ENCODE data around the gene UBE2D4. TPM values are rescaled to one million over a fixed set of nuclear protein-coding genes. Genes with fewer than 3 reads are reported as not detected.
"Not testable (repeated sequence)": the region's sequence is repeated elsewhere in the genome, so short reads cannot be mapped to it uniquely, and the experiment has no call there.

UBE2D4 gene
- total RNA-seq, 4 donors from 2014 or later, result 13.3 to 55.7 (median 15.5) TPM

GRCh38 chr7:43891069-43891955 lies 34.9 kb upstream of the UBE2D4 start:
- H3K27ac ChIP-seq, result no peak overlapping the region
- 75 to 87% methylated on average over 7 to 12 of the region's 12 CpGs for WGBS, 2 donors (ENCODE audit: low coverage in 1 of 2)
- in situ Hi-C loops (cut with MboI; ENCODE audit: low pct_ligation_motif_present in 1 of 4, low pct_unique_long_range_greater_than_20kb in 1 of 4, low sequenced_read_pairs in 3 of 4) (no loop called here), intact Hi-C loops (cut with DNase I; ENCODE audit: low total_unique reads) (no loop called here)
- no peak overlapping the region for H3K4me3 ChIP-seq
- H3K4me1 ChIP-seq, result peaks cover 0 to 25% (median 0%) of the 10 kb centered on the region in 4 donors
- no peak for TF ChIP-seq POLR2A (IDR thresholded peaks at IDR 0.05)
- no peak for TF ChIP-seq EP300 (IDR thresholded peaks at IDR 0.05; ENCODE audit: low read depth)
- no peak for TF ChIP-seq POLR2AphosphoS5 (IDR thresholded peaks at IDR 0.05)
- TF ChIP-seq CTCF (IDR thresholded peaks at IDR 0.05), result no peak
- H3K9me3 ChIP-seq, result no peaks in the 10 kb centered on the region
- no peaks in the 10 kb centered on the region for H3K27me3 ChIP-seq
- no peaks in the 10 kb centered on the region for H3K36me3 ChIP-seq
- no peak for DNase-seq

GRCh38 chr7:43895847-43896415 lies 30.3 kb upstream of the UBE2D4 start:
- Histone ChIP-seq H3K9me3 (no peaks in the 10 kb centered on the region), H3K36me3 (no peaks in the 10 kb centered on the region), H3K4me3 (no peak overlapping the region), H3K4me1 (peaks cover 0 to 11% (median 0%) of the 10 kb centered on the region in 4 donors), H3K27ac (no peak overlapping the region), H3K27me3 (no peaks in the 10 kb centered on the region)
- 87% methylated on average over 5 to 8 of the region's 8 CpGs for WGBS, 2 donors (ENCODE audit: low coverage in 1 of 2)
- intact Hi-C loops (cut with DNase I; ENCODE audit: low total_unique reads) (no loop called here), in situ Hi-C loops (cut with MboI; ENCODE audit: low pct_ligation_motif_present in 1 of 4, low pct_unique_long_range_greater_than_20kb in 1 of 4, low sequenced_read_pairs in 3 of 4) (no loop called here)
- TF ChIP-seq POLR2A (IDR thresholded peaks at IDR 0.05) (no peak), CTCF (IDR thresholded peaks at IDR 0.05) (no peak), EP300 (IDR thresholded peaks at IDR 0.05; ENCODE audit: low read depth) (no peak), POLR2AphosphoS5 (IDR thresholded peaks at IDR 0.05) (no peak)
- no peak for DNase-seq

GRCh38 chr7:43898571-43898970 lies 27.7 kb upstream of the UBE2D4 start:
- H3K4me1 ChIP-seq; H3K36me3 ChIP-seq; H3K9me3 ChIP-seq; intact Hi-C loops (cut with DNase I; ENCODE audit: low total_unique reads); H3K4me3 ChIP-seq; H3K27ac ChIP-seq; in situ Hi-C loops (cut with MboI; ENCODE audit: low pct_ligation_motif_present in 1 of 4, low pct_unique_long_range_greater_than_20kb in 1 of 4, low sequenced_read_pairs in 3 of 4); DNase-seq; H3K27me3 ChIP-seq: not testable (repeated sequence)
- 90 to 100% methylated on average over 1 to 2 of the region's 2 CpGs for WGBS, 2 donors (ENCODE audit: low coverage in 1 of 2)

GRCh38 chr7:43902542-43903054 lies 23.6 kb upstream of the UBE2D4 start:
- WGBS, 2 donors (ENCODE audit: low coverage in 1 of 2), result 96 to 100% methylated on average over 1 to 5 of the region's 5 CpGs
- intact Hi-C loops (cut with DNase I; ENCODE audit: low total_unique reads), result no loop called here

More at GRCh38 chr7:43902542-43903054, 23.6 kb upstream of the UBE2D4 start:
- no peaks in the 10 kb centered on the region for H3K36me3 ChIP-seq
- no peak overlapping the region for H3K4me3 ChIP-seq
- H3K9me3 ChIP-seq, result no peaks in the 10 kb centered on the region
- H3K27ac ChIP-seq, result no peak overlapping the region
- TF ChIP-seq CTCF (IDR thresholded peaks at IDR 0.05) (no peak), POLR2A (IDR thresholded peaks at IDR 0.05) (no peak), EP300 (IDR thresholded peaks at IDR 0.05; ENCODE audit: low read depth) (no peak), POLR2AphosphoS5 (IDR thresholded peaks at IDR 0.05) (no peak)
- H3K27me3 ChIP-seq, result no peaks in the 10 kb centered on the region
- in situ Hi-C loops (cut with MboI; ENCODE audit: low pct_ligation_motif_present in 1 of 4, low pct_unique_long_range_greater_than_20kb in 1 of 4, low sequenced_read_pairs in 3 of 4), result no loop called here
- DNase-seq, result no peak
- peaks cover 13 to 31% (median 23%) of the 10 kb centered on the region in 4 donors for H3K4me1 ChIP-seq
